OCI-LY7 (cell line): Measurements from ENCODE around the gene TES.

Experiments
- CTCF ChIP-seq: fragments of 200-600 bp; sonication (generic); conservative IDR thresholded peaks from 2 replicates; pipeline ENCODE4 v1.5.1; 2014; ENCODE audit warnings: mild to moderate bottlenecking, antibody characterized with exemption, low read length, moderate library complexity, mixed read lengths
- EZH2phosphoT487 ChIP-seq: fragments of 200-600 bp; sonication (generic); IDR thresholded peaks from 2 replicates; pipeline ENCODE4 v1.6.1; 2018; ENCODE audit warnings: low read depth, borderline replicate concordance, mild to moderate bottlenecking, mixed run types, antibody characterized with exemption, low read length, moderate library complexity, mixed read lengths

GRCh38 chr7:116229366-116229765 lies 19.0 kb downstream of the TES start:
- TF ChIP-seq CTCF (no peak), EZH2phosphoT487 (no peak)
